Activated CD8-positive, alpha-beta memory T cell treated with anti-CD3 and anti-CD28 coated beads for 24 hours (primary cell): Measurements from ENCODE around the gene ROBO4.
A peak's percentile ranks its signal among the peaks of the same experiment; 100 is the strongest.

Experiments
- DNase-seq: peaks from one replicate; pipeline ENCODE4 v3.0.0-alpha.2; 2020

Gene ROBO4

GRCh38 chr11:124897674-124898262 is at the start of gene ROBO4:
Gene ROBO4 (minus strand): TSS chr11:124897865. CDS start chr11:124897795, 70 bp downstream.
- DNase-seq = no peak

GRCh38 chr11:124946735-124947141 is 49.1 kb upstream of the ROBO4 start:
- no peak for DNase-seq

- DNase-seq = no peak
Measured at GRCh38 chr11:124945826-124946225, 48.2 kb upstream of the ROBO4 start.

GRCh38 chr11:124944565-124944964 is 46.9 kb upstream of the ROBO4 start:
- DNase-seq = no peak

- DNase-seq = no peak
Measured at GRCh38 chr11:124943741-124944140, 46.1 kb upstream of the ROBO4 start.

- no peak for DNase-seq
Measured at GRCh38 chr11:124943254-124943616, 45.6 kb upstream of the ROBO4 start.

- DNase-seq = no peak
Measured at GRCh38 chr11:124942466-124943253, 45.0 kb upstream of the ROBO4 start.

GRCh38 chr11:124941703-124942102 is 44.0 kb upstream of the ROBO4 start:
- DNase-seq = no peak

GRCh38 chr11:124938970-124939369 is 41.3 kb upstream of the ROBO4 start:
- no peak for DNase-seq

- DNase-seq = no peak
Measured at GRCh38 chr11:124938206-124938765, 40.6 kb upstream of the ROBO4 start.

GRCh38 chr11:124937336-124937935 is 39.8 kb upstream of the ROBO4 start:
- no peak for DNase-seq

GRCh38 chr11:124935548-124936514 is 38.2 kb upstream of the ROBO4 start, which contains the start of gene HEPACAM:
Gene HEPACAM (minus strand): TSS chr11:124936047. CDS start chr11:124936006, 41 bp downstream.
- no peak for DNase-seq

- no peak for DNase-seq
Measured at GRCh38 chr11:124934862-124935547, 37.3 kb upstream of the ROBO4 start.

- DNase-seq = no peak
Measured at GRCh38 chr11:124930799-124931198, 33.1 kb upstream of the ROBO4 start.

GRCh38 chr11:124928942-124929665 is 31.4 kb upstream of the ROBO4 start:
- DNase-seq = no peak

GRCh38 chr11:124923296-124923695 is 25.6 kb upstream of the ROBO4 start:
- no peak for DNase-seq

- no peak for DNase-seq
Measured at GRCh38 chr11:124922831-124923230, 25.2 kb upstream of the ROBO4 start.

GRCh38 chr11:124920870-124921609 is 23.4 kb upstream of the ROBO4 start:
- DNase-seq = peak; percentile 93

GRCh38 chr11:124920356-124920755 is 22.7 kb upstream of the ROBO4 start:
- no peak for DNase-seq

- DNase-seq = no peak
Measured at GRCh38 chr11:124919898-124920297, 22.2 kb upstream of the ROBO4 start.
